Measurements from ENCODE around the gene ITGB8.

ITGB8 gene

DNA sequence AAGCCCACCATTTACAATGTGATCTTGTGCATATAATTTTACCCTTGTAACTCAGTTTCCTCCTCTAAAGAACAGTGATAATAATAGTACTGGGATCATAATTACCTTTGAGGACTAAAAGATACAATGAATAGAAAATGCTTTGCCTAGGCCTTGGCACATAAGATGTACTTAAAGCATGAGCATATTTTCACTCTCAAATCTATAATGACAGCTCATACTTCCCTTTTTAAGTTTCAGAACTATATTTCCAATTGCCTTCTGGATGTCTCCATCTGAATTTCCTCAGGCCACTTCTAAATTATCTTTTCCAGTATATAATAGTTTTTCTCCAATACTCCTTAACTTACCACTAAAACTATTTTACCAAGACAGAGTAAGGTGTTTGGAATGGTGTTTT is 13.3 kb upstream of the ITGB8 start:
- TF ChIP-seq ZFX (IDR thresholded peaks at IDR 0.05), result no peak
- TF ChIP-seq, protein P1, sequence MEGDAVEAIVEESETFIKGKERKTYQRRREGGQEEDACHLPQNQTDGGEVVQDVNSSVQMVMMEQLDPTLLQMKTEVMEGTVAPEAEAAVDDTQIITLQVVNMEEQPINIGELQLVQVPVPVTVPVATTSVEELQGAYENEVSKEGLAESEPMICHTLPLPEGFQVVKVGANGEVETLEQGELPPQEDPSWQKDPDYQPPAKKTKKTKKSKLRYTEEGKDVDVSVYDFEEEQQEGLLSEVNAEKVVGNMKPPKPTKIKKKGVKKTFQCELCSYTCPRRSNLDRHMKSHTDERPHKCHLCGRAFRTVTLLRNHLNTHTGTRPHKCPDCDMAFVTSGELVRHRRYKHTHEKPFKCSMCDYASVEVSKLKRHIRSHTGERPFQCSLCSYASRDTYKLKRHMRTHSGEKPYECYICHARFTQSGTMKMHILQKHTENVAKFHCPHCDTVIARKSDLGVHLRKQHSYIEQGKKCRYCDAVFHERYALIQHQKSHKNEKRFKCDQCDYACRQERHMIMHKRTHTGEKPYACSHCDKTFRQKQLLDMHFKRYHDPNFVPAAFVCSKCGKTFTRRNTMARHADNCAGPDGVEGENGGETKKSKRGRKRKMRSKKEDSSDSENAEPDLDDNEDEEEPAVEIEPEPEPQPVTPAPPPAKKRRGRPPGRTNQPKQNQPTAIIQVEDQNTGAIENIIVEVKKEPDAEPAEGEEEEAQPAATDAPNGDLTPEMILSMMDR (conservative IDR thresholded peaks at IDR 0.05), result no peak
- no peak overlapping the region for H3K27ac ChIP-seq

DNA sequence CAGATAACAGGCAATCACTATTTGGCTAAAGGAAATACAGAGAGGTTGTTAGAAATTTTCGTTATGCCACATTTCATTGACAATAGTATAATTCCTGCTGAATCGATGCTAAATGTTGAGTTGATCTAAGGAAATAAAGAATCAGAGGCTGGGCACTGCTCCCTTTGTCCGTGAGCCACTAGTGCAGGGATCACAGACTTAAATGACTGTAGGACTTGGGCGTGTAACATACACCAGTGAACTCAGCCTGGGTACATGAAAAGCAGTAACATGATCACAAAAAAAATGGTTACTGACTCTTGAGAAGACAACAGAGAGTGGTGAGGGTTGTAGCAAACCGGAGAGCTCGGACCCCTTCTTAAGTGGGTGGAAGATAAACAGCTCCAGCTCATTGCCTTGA is 11.8 kb upstream of the ITGB8 start:
- no peak overlapping the region for H3K27ac ChIP-seq
- TF ChIP-seq, protein P1 (conservative IDR thresholded peaks at IDR 0.05), result no peak

DNA sequence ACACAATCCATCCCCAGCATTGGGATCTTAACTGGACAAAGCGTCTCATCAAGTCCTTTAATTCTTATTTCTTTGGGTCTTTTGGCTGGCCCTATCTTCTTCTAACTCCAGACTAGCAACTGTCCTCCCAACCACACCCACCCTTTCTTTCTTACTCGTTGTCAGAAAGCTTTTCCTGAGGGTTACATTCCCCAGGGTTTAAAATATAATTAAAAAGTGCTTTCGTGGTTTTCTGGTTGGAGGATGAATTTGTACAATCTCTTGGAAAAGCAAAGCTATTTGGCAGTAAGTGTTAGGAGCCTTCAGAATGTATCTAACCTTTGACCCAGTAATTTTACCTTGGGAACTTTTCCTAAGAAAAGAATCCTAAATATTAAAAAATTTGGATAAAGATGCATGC is 10.4 kb upstream of the ITGB8 start:
- TF ChIP-seq, protein P1 (conservative IDR thresholded peaks at IDR 0.05), result no peak
- no peak for TF ChIP-seq ZFX (IDR thresholded peaks at IDR 0.05)
- no peak overlapping the region for H3K27ac ChIP-seq

DNA sequence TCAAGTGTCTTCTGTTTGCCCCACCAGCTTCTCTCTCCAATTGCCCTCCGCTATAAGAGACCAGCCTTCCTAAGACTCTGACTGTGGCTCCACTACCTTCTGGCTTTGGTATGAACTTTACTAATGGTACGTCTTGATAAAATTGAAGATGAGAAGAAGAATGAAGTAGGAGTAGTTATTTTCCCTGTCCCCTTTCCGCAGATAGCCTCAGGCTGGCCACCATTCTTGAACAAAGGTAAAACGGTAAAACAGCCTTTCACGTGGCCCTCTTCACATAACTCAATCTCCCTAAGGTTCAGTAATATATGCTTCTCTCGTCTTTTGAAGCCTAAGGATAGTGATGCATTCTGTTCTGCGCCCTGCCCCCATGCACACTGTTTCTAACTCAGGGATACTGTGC is 9.9 kb upstream of the ITGB8 start:
- TF ChIP-seq, protein P1 (conservative IDR thresholded peaks at IDR 0.05), result no peak
- TF ChIP-seq ZFX (IDR thresholded peaks at IDR 0.05), result no peak
- H3K27ac ChIP-seq, result no peak overlapping the region

DNA sequence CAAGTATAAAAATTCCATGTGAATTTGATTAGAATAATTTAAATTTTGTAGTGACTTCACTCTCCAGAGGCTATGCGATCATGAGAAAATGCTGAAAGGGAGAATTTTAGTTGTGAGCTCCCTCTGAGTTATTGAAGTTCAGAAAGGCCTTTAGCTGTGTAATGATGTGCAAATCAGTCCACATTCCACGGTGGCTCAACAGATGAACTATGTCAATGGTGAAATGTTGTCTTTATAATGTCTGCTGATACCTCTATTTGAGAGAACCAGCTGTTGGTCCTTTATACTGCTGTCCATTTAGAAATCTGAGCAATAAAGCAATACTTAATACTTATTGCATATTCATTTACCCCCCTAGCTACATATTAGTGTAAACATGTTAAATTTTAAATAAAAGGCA is 7.1 kb upstream of the ITGB8 start:
- H3K27ac ChIP-seq, result no peak overlapping the region

DNA sequence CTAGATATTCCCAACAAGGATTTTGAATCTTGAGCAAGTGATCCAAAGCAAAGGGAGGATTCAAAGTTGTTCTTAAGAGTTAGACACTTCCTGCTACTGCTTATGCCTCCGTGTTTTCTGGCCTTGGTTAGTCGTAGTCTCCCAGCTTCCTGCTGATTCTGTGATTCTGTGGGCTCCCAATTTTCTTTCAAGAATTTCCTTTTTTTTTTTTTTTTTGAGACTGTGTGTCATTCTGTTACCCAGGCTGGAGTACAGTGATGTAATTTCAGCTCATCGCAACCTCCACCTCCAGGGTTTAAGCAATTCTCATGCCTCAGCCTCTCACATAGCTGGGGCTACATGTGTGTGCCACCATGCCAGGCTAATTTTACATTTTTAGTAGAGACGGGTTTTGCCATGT is 4.4 kb upstream of the ITGB8 start:
- no peak overlapping the region for H3K27ac ChIP-seq
- TF ChIP-seq, protein P1 (conservative IDR thresholded peaks at IDR 0.05), result no peak

More for the DNA sequence above, 7.1 kb upstream of the ITGB8 start:
- TF ChIP-seq, protein P1 (conservative IDR thresholded peaks at IDR 0.05), result no peak
- TF ChIP-seq ZFX (IDR thresholded peaks at IDR 0.05), result no peak

DNA sequence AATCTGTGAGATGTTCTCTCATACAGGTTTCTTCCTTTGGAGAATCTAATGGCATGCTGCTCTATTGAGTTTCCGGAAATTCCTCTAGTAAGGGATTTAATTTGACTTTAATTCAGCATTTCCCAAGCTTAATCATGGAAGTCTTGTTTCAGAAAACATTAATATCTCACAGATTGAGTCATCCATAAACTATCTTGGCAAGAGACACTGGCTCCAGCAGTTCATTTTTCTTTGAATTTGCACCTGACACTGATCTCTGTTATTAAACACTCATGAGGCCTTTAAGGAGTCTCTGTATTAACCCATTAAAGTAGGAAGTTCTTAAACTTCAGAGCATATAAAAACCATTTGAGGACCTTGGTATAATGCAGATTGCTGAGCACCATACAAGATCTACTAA is 3.6 kb upstream of the ITGB8 start:
- H3K27ac ChIP-seq, result no peak overlapping the region
- TF ChIP-seq ZFX (IDR thresholded peaks at IDR 0.05), result no peak
- TF ChIP-seq, protein P1 (conservative IDR thresholded peaks at IDR 0.05), result no peak

All from C4-2B (cell line).